A673 (cell line): ENCODE measurements around the gene ZC3H12C. TPM values are rescaled to one million over a fixed set of nuclear protein-coding genes. Genes with fewer than 3 reads are reported as not detected.

ENCODE experiments used
- BruUV-seq: library from RNA; stranded (reverse); fragments of 400-500 nt; replicated peaks from 2 replicates; lab custom pipeline; 2021; lab: Mats Ljungman, UMichigan
- CTCF ChIA-PET: fragments of 300-600 bp; sonication (Branson Sonifier 250); formaldehyde crosslinking; loops from one replicate; lab custom pipeline; 2022; ENCODE audit warnings: antibody characterized with exemption; lab: Charles Lee
- POLR2A ChIA-PET: fragments of 300-600 bp; sonication (Branson Sonifier 250); formaldehyde crosslinking; loops from one replicate; lab custom pipeline; 2022; ENCODE audit warnings: antibody characterized with exemption; ENCODE audit not compliant: low non-redundant PET; lab: Charles Lee
- DNase-seq: peaks from one replicate; pipeline ENCODE4 v3.0.0-alpha.2; 2015; ENCODE audit warnings: low spot score
- H3K27ac ChIP-seq: fragments of 200-600 bp; sonication (generic); 2 replicates; pipeline ENCODE4 v1.5.1; 2016; ENCODE audit warnings: mixed run types, low read depth, mild to moderate bottlenecking, mixed read lengths, antibody characterized with exemption, low read length; ENCODE audit not compliant: poor library complexity, severe bottlenecking
- H3K27me3 ChIP-seq: fragments of 200-600 bp; sonication (generic); replicated peaks from 2 replicates; pipeline ENCODE4 v1.6.1; 2017; ENCODE audit warnings: mixed run types, low read depth, mild to moderate bottlenecking, mixed read lengths, antibody characterized with exemption, low read length; ENCODE audit not compliant: insufficient read depth, poor library complexity
- H3K36me3 ChIP-seq: fragments of 200-600 bp; sonication (generic); 2 replicates; pipeline ENCODE4 v1.6.1; 2016; ENCODE audit warnings: mixed run types, mild to moderate bottlenecking, mixed read lengths, antibody characterized with exemption, low read length; ENCODE audit not compliant: insufficient read depth, poor library complexity, severe bottlenecking
- H3K4me1 ChIP-seq: fragments of 200-600 bp; sonication (generic); 2 replicates; pipeline ENCODE4 v1.6.1; 2017; ENCODE audit warnings: mixed run types, mild to moderate bottlenecking, mixed read lengths, antibody characterized with exemption, low read length; ENCODE audit not compliant: insufficient read depth, poor library complexity, severe bottlenecking
- H3K4me3 ChIP-seq: fragments of 200-600 bp; sonication (generic); 2 replicates; pipeline ENCODE4 v1.5.1; 2016; ENCODE audit warnings: low read depth, mixed run types, mild to moderate bottlenecking, mixed read lengths, low read length; ENCODE audit not compliant: poor library complexity, severe bottlenecking
- H3K9me3 ChIP-seq: fragments of 200-600 bp; sonication (generic); 2 replicates; pipeline ENCODE4 v1.6.1; 2016; ENCODE audit warnings: mixed run types, low read depth, mild to moderate bottlenecking, mixed read lengths, antibody characterized with exemption, low read length; ENCODE audit not compliant: poor library complexity, severe bottlenecking
- EZH2 ChIP-seq: fragments of 200-600 bp; sonication (generic); IDR thresholded peaks from 2 replicates; pipeline ENCODE4 v1.6.1; 2017; ENCODE audit warnings: borderline replicate concordance, low read depth, mild to moderate bottlenecking, mixed read lengths, antibody characterized with exemption, low read length; ENCODE audit not compliant: poor library complexity, severe bottlenecking
- intact Hi-C: fragments of 100-400 bp; cut with micrococcal nuclease; formaldehyde crosslinking; loops from one replicate; pipeline ENCODE4 v1.10.0; 2022; ENCODE audit not compliant: unreplicated experiment
- total RNA-seq: library from RNA; stranded (reverse); gene quantifications from 2 replicates; pipeline ENCODE4 v1.2.3, GENCODE V29; 2021
- TF ChIP-seq, protein P1 (sequence below): fragments of 300-800, 200-600 bp; sonication (generic); conservative IDR thresholded peaks from 2 replicates; pipeline ENCODE4 v1.5.1; 2017; ENCODE audit warnings: low read depth, mild to moderate bottlenecking, antibody characterized with exemption, low read length, moderate library complexity, mixed read lengths

ZC3H12C gene
- total RNA-seq, 1 experiment from 2014 or later: 21.7 TPM

DNA sequence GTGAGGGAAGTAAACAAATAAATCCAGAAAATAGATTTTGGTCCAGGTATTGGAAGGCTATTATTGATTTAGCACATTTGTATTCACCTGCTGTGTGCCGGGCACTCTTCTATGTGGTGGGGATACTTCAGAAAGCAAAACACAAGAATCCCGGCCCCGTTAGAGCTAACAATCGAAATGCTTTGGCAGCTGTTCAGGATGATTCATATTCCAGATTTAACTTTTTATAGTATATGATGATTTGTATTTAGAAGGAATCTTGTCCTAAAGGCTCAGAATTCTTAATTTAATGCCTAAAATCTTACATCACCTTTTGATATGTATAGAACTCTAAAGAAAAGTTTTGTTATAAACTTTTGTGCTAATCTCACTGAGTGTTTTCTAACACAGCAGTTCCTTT, 28.0 kb downstream of the ZC3H12C start:
- H3K9me3 ChIP-seq: no peaks in the 10 kb centered on the region
- ChIA-PET CTCF (no interaction called here), POLR2A (no interaction called here)
- H3K27me3 ChIP-seq: no peaks in the 10 kb centered on the region
- no peak overlapping the region for H3K4me3 ChIP-seq
- peak; percentile 44 for DNase-seq
- no TSS peak for BruUV-seq
- peaks cover 2% of the 10 kb centered on the region for H3K36me3 ChIP-seq
- TF ChIP-seq, protein P1, sequence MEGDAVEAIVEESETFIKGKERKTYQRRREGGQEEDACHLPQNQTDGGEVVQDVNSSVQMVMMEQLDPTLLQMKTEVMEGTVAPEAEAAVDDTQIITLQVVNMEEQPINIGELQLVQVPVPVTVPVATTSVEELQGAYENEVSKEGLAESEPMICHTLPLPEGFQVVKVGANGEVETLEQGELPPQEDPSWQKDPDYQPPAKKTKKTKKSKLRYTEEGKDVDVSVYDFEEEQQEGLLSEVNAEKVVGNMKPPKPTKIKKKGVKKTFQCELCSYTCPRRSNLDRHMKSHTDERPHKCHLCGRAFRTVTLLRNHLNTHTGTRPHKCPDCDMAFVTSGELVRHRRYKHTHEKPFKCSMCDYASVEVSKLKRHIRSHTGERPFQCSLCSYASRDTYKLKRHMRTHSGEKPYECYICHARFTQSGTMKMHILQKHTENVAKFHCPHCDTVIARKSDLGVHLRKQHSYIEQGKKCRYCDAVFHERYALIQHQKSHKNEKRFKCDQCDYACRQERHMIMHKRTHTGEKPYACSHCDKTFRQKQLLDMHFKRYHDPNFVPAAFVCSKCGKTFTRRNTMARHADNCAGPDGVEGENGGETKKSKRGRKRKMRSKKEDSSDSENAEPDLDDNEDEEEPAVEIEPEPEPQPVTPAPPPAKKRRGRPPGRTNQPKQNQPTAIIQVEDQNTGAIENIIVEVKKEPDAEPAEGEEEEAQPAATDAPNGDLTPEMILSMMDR: no peak
- no peak for TF ChIP-seq EZH2
- intact Hi-C loops: no loop called here
- H3K4me1 ChIP-seq: peaks cover 53% of the 10 kb centered on the region
- no peak overlapping the region for H3K27ac ChIP-seq

DNA sequence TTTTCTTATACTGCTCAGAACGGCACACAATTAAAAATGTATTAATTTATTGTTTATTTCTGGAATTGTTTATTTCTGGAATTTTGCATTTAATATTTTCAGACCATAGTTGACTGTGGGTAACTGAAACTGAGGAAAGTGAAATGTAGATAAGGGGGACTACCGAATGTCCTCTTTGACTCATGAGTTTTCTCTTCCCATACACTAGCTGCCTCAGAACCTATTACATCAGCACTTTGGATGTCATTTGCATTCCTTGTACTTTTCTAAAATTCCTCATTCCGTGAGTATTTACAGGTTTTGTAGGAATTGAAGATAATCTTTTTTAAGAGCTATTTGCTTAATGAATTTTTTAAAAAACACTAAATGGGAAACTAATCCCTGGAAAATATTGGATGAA, 29.8 kb downstream of the ZC3H12C start:
- TF ChIP-seq, protein P1: no peak
- TF ChIP-seq EZH2: no peak
- peak overlapping the region; percentile 14 for H3K27ac ChIP-seq
- H3K9me3 ChIP-seq: no peaks in the 10 kb centered on the region
- ChIA-PET POLR2A (no interaction called here), CTCF (no interaction called here)
- no peak for DNase-seq
- no peaks in the 10 kb centered on the region for H3K36me3 ChIP-seq
- no TSS peak for BruUV-seq
- no peak overlapping the region for H3K4me3 ChIP-seq
- H3K4me1 ChIP-seq: peaks cover 66% of the 10 kb centered on the region
- H3K27me3 ChIP-seq: no peaks in the 10 kb centered on the region
- intact Hi-C loops: no loop called here

DNA sequence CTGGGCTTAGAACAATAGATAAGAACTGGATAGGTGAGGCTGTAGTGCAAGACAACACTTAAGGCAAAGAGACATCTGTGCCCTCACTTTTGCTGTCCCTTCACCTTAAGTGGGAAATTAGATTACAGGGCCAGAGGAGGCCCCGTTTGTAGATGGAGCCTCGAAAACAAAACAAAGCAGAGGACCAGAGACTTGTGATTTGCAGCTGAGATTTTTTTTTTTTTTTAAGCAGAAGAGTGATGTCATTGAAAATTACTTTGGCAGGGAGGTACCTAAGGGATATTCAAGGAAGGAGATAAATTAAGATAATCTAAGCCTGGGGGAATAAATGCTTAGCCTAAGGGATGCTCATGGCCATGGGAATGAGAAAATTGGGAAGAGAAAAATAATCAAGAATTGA, 31.4 kb downstream of the ZC3H12C start:
- Histone ChIP-seq H3K4me3 (no peak overlapping the region), H3K27ac (no peak overlapping the region), H3K36me3 (no peaks in the 10 kb centered on the region), H3K27me3 (no peaks in the 10 kb centered on the region), H3K9me3 (no peaks in the 10 kb centered on the region), H3K4me1 (peaks cover 74% of the 10 kb centered on the region)
- POLR2A ChIA-PET: interaction anchor here (0.8 kb wide), 1 partner anchor 1640 kb away, joined by 6 read pairs; no protein-coding TSS in a partner anchor
- DNase-seq: no peak
- CTCF ChIA-PET: no interaction called here
- no peak for TF ChIP-seq EZH2
- TF ChIP-seq, protein P1: no peak
- intact Hi-C loops: loop anchor here (5.0 kb wide), 1 partner anchor 253 kb away; no protein-coding TSS in a partner anchor
- BruUV-seq: no TSS peak
